Measurements from ENCODE around the gene CARMIL1.
"Not testable (repeated sequence)": the region's sequence is repeated elsewhere in the genome, so short reads cannot be mapped to it uniquely, and the experiment has no call there.

The CARMIL1 gene

DNA sequence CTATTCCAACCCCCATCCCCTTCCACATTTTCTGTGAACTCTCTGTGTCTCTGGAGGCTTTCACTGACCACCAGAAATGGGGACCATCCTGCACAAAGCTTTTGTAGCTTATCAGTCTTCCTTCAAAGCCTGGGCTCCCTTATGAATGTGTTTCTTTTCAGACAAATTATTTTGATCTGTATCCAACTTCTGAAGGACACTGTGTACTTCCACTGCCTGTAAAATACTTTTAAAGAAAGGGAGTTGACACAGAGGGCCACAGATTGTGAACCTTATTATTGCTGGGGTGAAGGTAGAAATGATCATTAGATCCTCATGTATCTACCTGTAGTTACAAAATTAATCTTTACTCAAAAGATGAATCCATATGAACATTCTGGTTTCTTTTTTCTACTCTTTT lies 135.6 kb downstream of the CARMIL1 start:
- DNase-seq: no peak

DNA sequence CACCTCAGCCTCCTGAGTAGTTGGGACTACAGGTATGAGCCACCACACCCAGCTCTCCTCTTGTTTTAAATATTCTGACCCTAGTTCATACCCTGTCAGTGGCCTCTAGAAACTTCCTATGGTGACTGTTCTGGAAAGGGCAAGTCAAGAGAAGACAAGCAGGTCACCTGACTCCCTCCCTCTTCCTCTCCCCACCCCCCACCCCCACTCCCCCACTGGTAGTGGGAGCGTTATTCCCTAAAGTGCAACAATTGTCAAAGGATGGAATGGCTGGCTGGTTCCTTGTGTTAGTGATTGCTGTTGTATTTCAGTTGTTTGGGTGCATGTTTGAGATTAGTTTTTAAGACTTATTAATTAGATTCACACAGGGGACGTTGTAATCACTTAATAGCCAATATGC lies 136.1 kb downstream of the CARMIL1 start:
- DNase-seq: no peak

GRCh38 chr6:25415701-25416100 lies 136.5 kb downstream of the CARMIL1 start:
- no peak for DNase-seq

- DNase-seq: no peak
These were observed 138.0 kb downstream of the CARMIL1 start for GRCh38 chr6:25417046-25417605.

DNA sequence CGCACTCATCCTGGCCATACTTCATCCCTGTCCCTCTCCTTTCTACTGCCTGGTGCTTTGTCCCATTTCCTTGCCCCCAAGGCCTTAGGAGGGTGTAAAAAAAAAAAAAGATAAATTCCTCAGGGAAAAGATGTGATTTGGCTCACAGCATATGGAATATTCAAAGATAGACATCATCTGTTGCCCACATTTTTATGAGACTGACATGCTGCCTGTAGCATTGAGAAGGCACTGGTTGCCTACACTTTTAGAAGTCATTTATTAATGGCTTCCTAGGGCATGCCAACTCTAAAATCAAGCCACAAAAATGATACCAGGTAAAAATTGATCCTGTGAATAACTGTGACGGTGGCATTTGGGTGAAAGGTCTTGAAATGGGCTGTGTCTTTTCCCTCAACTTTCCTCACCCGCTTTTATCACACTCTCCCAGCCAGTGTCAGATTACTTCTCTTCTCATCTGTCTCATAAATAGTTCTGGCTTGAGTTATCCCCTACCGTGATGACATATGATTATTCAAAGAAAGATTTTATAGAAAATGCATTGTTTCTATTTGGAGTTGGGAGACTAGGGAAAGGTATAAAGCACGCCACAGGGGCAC lies 139.4 kb downstream of the CARMIL1 start:
- DNase-seq: no peak

GRCh38 chr6:25419879-25420278 lies 140.7 kb downstream of the CARMIL1 start:
- no peak for DNase-seq

- DNase-seq: no peak
These were observed 144.2 kb downstream of the CARMIL1 start for GRCh38 chr6:25423358-25423757.

- no peak for DNase-seq
These were observed 145.1 kb downstream of the CARMIL1 start for GRCh38 chr6:25424303-25424702.

DNA sequence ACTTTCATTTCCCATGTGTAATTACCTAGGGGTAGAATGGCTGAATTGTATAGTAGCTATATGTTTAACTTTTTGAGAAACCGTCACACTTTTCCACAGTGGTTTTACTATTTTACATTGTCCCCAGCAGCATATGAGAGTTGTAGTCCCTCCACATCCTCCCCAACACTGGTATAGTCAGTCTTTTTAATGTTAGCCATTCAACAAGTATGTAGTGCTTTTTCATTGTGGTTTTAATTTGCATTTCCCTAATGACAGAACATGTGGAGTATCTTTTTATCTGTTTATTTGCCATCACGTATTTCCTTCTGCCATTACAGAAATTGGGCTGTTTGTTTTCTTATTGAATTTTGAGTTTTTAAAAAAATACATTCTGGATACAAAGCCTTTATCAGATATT lies 148.4 kb downstream of the CARMIL1 start:
- no peak for DNase-seq

DNA sequence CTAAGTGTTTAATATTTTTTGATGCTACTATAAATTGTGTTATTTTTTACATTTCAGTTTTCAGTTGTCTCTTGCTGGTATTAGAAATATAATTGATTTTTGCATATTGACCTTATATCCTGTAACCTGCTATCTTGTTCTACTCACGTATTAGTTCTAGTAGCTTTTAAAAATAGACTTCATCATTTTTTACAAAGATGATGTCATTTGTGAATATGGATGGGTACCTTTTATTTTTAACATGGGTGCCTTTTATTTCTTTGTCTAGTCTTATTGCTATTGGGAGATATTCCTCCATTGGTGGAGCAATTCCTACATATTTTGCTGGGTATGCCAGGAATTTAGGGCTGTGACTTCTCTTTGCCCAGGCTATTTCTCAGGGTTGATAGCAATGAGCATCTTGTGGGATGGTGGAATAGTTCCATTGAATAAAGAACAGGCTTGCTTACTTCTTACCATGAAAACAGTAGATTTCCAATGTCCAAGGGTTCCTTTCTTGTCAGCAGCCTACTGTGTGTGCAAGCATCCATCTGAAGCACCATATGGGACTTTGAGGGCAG lies 149.7 kb downstream of the CARMIL1 start:
- no peak for DNase-seq

DNA sequence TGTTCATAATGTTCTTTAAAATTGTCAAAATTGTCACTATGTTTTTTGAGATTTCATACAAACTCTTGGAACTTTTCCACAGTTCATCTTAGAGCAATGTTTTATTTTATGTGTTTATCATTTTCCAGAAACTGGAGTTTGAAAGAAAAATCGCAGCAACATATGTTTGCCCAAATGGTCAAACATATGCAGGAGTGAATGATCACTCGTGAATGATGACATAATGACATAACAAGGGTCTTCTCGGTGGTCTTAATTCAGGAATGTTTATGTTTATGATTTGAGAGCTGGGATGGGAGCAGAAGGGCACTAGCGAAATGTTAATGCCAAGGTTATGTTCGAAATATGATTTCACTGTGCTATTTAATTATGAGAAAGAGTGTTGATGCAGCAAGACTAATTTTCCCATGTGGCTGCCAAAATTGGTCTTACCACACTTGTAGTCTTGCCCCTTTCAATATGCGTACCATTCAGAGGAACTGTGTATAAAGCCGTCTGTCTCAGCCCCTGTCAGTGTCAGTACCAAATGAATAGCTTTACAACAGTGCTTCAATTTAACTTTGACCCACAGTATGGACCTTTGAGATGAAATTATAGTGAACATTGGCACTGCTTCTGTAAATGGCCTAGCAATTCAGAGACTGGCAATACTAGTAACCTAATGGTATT lies 152.3 kb downstream of the CARMIL1 start:
- DNase-seq: peak; percentile 82

GRCh38 chr6:25431975-25432307 lies 152.8 kb downstream of the CARMIL1 start:
- DNase-seq: no peak

DNA sequence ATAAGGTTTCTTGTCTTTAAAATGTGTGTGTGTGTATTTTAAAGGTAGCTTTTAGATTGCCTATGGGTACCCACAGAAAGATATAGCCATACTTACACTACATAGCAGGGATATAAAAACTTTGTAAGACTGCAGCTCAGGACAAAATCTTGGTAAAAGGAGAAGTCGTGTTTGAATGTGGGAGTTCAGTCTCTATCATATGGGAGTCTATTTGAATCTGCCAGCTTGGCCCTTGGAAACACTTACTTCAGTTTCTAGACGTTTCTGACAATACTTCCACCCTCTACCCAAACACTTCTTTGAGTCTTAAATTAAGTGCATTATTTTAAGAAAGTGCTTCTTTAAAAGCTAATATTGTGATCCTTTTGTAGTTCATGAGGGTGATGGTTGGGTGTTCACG lies 155.7 kb downstream of the CARMIL1 start:
- DNase-seq: no peak

DNA sequence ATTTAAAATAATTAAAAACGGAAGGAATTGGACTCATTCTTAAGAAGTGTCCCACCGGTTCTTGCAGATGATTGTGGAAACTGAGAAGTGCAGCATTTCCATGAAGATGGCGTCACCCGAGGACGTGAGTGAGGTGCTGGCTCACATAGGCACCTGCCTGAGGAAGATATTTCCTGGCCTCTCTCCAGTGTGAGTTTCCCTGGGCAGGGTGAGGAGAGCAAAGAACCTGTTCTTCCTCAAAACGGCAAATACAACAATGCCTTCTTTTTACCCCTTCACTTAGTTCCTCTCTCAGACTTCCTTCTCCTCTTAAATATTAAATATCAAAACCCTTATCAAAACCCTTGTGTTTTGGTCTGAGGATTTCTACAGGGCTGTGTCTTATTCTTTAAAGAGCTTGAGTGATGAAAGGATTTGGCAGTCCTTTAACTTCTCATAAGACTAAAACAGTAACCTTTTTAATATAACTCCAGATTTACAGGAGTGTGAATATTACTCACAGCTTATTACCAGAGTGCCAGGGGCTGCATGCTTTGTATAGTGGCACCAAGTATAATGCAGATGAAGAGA lies 156.3 kb downstream of the CARMIL1 start:
- no peak for DNase-seq

DNA sequence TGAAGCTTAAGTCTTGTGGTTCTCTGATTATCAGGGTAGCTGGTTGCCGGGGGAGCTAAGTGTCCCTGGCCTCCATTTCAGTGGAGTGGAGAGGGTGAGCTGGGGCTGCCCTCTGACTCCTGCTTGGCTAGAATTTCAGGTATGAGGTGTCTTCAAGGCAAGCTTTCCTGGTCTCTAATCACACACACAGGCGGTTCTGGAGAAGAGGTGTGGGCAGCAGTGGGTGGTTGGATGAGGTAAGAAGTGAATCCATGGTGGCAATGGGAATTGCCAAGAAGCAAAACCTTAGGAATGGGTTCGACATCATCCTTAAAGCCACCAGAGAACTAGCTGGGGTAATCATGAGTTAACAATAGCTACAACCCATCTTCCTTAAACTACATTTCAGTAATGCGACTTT lies 157.6 kb downstream of the CARMIL1 start:
- no peak for DNase-seq

- no peak for DNase-seq
These were observed 160.2 kb downstream of the CARMIL1 start for GRCh38 chr6:25439368-25439767.

DNA sequence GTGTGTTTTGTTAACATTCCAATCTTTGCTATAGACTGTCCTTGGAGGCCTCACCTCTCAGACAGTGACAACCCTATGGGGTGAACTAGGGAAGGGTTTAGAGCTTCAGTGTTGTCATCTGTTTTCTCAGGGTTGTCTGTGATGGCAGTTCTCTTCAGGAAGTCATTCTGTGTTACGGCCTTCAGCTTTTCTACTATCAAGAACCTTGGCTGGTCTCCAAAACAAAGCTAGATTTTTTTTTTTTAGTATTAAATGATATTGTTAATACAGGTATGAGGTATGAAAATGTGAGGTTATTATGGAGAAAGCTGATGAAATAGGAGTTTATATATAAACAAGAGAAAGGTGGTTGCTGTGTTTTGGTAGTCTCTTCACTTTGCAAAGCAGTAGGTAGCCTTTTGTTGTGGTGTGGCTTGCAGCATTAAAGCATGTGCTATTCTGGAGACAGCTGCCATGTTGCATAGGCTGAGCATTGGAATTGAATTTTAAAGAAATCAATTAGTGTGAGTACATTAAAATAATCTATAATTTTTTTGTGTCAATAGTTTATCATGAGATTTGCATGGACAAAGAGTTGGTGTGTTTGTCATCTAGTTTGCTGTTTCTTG lies 162.6 kb downstream of the CARMIL1 start:
- DNase-seq: no peak

DNA sequence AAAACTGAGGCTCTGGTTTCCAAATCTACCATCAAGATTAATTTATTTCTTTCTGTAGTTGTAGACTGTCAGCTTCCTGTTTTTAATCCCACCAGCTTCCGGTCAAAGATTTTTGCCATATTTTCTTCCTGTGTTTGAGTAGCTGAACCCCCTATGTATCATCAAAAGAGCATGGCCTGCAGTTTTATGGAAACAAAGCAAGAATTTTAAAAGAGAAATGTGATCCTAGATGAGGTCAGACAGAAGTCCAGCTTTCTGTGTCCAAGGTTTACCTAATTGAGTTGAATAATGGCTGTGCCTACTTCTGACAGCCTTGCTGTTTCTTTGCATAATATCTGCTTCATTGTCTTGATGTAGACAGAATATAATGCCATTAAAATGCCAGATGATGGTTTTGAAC lies 163.7 kb downstream of the CARMIL1 start:
- DNase-seq: no peak

DNA sequence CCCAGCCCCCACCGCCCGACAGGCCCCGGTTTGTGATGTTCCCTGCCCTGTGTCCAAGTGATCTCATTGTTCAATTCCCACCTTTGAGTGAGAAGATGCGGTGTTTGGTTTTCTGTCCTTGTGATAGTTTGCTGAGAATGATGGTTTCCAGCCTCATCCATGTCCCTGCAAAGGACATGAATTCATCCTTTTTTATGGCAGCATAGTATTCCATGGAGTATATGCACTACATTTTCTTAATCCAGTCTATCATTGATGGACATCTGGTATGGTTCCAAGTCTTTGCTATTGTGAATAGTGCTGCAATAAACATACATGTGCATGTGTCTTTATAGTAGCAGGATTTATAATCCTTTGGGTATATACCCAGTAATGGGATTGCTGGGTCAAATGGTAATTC lies 165.3 kb downstream of the CARMIL1 start:
- not testable (repeated sequence) for DNase-seq

GRCh38 chr6:25446830-25447569 lies 167.8 kb downstream of the CARMIL1 start:
- DNase-seq: no peak

DNA sequence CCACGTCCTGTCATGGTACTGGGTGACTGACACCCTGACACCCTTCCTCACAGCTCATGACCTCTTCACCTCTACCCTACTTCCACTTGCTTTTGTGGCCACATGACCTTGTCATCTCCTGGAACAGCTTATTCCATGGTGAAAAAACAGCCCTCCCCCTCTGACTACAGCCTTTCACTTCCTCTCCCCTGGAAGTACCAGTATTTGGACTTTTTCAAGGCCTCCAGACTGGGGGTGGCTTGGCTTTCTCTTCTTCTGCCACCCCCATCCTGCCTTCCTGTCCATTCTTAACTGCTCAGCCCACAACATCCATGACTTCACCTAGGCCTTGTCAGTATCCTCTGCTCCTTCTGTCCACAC lies 168.4 kb downstream of the CARMIL1 start:
- no peak for DNase-seq

DNA sequence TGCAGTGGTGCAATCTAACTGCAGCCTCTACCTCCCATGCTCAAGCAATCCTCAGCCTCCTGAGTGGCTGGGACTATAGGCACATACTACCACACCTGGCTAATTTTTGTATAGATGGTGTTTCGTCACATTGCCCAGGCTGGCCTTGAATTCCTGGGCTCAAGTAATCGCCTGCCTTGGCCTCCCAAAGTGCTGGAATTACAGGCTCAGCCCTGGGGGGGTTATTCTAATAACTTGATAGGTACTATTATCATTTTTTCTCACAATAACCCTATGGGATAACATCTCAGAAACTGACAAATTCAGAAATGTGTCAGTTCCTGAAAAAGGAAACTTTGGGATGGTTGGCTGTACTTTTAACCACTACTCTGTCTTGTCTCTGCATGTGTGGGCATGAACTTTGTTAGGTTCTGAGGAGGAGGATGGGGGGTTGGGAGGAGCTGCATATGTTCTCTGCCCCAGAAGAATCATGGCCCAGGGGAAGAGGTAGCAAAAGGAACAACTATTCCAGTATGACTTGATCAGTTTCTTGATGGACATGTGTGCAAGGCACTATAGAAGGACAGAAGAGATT lies 169.9 kb downstream of the CARMIL1 start:
- DNase-seq: no peak

DNA sequence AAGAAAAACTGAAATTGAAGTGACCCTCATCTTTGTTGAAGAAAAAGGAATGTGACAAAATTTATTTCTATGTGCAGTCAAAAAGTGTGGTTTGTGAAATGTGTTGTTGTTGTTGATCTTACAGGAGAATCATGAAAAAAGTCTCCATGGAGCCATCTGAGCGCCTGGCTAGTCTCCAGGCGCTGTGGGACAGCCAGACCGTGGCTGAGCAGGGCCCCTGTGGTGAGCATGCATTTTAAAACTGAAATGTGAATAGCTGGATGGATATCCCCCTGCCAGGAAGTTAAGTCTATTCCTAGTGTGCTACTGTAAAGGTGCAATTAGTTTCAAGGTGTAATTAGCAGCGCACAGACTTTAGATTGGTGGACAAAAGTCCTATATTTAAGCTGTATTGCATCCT lies 170.6 kb downstream of the CARMIL1 start:
- DNase-seq: peak; percentile 48

Data from NCI-H2227 treated with DMSO at 0.1 percent for 48 hours (cell line).